Stimulated activated CD4-positive, alpha-beta T cell treated with anti-CD3 and anti-CD28 coated beads, Interleukin-2, amount 100 ng/mL, for 4 hours (primary cell): ENCODE measurements around the gene MYEOV.

Source experiments
- DNase-seq: peaks from one replicate; pipeline ENCODE4 v3.0.0-alpha.2; 2020; ENCODE audit warnings: low read depth

The MYEOV gene

DNA sequence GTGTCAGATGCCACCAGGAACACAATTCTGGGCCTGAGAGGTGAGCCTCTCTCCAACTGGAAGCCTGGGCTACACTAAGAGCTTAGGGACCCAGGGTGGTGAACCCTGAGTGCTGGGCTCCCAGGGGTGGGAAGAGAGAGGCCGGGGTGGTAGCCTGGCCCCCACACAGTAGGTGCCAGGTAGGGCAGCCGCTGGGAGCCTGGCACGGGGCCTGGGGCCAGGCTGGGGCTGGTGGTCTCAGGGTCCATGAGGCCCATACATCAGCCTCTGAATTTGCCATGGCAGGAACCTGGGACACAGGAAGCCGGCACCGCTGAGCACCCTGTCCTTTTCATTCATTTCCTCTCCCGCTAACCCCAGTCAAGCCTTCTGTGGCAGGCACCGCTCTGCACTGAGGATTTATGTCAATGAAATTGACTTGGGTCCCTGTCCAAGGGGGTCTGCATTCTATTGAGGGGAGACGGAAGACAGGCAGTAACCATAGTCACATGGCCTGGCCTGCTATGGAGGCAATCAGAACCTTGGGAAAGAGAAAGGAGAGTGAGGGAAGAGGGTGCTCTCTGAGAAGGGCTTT is 8.6 kb downstream of the MYEOV start:
- no peak for DNase-seq

GRCh38 chr11:69303427-69303826 is 9.5 kb downstream of the MYEOV start:
- DNase-seq: no peak

DNA sequence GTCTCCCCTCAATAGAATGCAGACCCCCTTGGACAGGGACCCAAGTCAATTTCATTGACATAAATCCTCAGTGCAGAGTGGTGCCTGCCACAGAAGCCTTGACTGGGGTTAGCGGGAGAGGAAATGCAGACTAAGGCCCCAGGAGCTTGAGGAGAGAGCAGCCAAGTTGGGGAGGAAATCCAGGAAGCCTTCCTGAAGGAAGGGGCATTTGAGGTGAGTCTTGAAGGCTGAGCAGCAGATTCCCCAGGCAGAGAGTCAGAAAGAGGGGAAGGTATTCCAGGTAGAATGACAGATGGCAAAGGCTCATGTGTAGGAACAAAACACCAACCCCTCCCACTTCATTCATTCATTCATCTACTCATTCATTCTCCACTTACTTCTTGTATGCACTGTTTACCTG is 10.3 kb downstream of the MYEOV start:
- DNase-seq: no peak

GRCh38 chr11:69304686-69305085 is 10.7 kb downstream of the MYEOV start:
- DNase-seq: no peak

- DNase-seq: no peak
These were observed 12.1 kb downstream of the MYEOV start for GRCh38 chr11:69305885-69306540.

GRCh38 chr11:69306821-69307220 is 12.9 kb downstream of the MYEOV start:
- no peak for DNase-seq

DNA sequence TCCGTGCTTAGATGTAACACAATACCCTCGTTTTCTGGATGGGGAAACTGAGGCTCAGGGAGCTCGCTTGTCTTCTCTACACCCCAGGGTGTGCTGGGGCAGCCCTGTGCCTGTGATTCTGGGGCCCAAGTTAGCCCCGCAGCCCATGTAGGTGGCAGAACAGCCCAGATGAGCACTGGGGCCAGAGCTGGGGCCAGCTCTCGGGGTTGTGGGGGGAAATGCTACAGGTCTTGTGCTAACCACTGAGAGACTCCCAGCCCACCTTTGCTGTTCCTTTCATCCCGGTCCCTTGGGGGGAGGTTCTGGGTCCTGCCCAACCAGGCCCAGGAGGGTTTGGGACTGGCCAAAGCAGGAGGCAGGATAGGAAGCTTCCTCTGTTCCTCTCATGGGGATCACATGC is 13.5 kb downstream of the MYEOV start:
- no peak for DNase-seq

DNA sequence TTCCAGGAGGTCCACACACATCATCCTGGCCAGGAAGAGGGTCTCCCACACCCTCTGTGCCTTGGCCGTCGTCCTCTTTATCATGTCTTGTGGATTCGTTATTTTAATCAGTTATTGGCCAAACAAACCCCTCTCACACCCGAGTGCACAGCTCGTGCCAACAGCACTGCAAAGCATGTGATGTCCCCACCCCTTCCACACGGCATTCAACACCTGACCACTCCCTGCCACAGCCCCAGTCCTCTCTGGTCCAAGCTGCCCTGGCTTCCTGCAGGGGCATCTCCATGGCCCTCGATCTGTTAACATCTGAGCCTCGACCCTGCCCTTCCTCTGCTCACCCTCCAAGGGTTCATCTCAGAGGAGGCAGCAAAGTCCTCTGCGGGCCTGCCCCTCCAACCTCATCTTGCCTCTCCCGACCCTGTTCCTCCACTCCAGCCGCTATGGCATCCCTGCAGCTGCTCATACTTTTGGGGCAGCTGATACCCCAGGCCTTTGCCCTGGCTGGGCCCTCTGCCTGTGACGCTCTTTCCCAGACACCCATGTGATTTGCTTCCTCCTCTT is 14.0 kb downstream of the MYEOV start:
- DNase-seq: no peak

- no peak for DNase-seq
These were observed 14.5 kb downstream of the MYEOV start for GRCh38 chr11:69308491-69308911.

DNA sequence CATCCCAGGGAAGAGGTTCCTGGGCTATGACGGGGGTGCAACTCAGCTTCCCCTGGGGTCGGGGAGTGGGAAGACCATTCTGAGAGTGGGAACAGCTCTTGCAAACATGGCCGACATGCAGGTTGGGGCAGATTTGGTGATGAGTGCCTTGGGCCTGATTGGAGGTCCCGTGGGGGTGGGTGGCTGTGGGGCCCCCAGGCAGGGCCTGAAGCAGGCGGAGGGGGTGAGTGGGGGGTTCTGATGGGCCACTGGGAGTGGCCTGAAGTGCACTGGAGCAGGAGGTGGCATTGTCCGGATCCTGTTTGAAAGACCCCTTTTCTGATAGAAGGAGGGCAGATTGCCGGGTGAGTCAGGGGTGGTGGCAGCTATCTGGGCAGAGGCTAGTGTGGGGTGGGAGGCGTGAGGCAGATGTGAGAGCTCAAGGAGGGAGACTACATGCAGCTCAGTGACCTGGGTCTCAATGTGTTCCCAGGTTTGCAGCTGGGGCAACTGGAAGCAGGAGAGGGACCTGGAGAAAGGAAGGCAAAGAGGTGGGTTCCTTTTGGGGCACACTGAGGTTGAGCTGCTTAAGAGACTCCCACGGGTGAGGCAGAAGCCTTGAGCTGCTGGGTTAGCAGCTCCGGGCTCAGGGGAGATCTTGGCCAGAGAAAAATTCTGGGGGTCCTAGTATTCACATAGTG is 15.1 kb downstream of the MYEOV start:
- DNase-seq: no peak

GRCh38 chr11:69309631-69310280 is 15.8 kb downstream of the MYEOV start:
- no peak for DNase-seq

DNA sequence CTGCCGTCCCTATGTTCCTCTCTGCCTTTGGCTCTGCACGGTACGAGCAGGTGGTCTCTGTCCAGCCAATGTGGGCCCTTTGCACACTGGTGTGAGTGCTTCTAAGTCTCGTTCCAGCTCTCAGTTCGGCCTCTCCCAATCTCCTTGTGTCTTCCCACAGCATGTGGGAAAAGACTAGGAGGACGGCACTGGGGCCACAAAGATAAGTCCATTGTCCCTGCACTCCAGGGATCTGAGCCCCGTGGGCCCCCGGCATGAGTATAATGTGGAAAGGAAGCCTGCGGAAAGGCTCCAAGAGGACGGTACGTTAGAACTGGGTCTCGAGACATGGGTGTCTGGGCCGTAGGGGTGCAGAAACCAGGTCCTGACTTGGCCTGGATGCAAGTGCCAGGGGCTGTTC is 16.4 kb downstream of the MYEOV start:
- DNase-seq: no peak

DNA sequence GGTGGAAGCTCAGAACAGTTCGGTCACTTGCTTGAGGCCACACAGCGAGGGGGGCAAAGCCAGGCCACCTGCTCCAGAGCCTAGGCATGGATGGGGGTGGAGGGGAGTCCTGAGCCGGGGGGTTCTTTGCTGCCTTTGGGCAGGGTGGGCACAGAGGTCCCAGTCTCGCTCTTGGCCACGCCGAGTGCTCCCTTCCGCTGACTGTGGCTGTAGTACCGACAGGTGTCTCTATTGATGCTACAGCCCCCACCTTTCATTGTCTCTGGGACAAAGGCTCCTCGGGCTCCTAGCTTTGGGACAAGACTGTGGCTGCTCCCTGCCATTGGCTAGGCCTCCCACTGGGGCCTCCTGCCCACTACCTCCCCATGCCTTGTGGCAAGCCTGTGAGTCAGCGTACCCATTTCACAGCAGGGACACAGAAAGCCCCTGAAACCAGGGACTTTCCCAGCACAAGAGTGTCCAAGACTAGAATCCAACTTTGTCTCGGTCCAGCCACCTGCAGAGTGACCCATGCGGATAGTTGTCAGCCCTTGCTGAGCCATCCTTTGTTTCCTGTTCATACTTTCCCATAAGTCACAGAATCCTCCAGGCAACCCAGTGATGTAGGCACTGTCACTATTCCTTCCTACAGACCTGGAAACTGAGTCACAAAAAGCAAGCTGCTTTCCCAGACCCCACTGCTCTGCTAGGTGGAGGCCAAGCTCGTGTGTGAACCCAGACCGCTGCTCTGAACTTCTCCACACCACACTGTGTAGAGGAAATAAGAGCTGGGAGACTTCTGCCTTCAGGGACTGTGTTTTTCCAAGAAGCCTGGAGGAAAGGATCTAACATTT is 17.2 kb downstream of the MYEOV start:
- DNase-seq: no peak

- DNase-seq: no peak
These were observed 17.9 kb downstream of the MYEOV start for GRCh38 chr11:69311767-69312385.

DNA sequence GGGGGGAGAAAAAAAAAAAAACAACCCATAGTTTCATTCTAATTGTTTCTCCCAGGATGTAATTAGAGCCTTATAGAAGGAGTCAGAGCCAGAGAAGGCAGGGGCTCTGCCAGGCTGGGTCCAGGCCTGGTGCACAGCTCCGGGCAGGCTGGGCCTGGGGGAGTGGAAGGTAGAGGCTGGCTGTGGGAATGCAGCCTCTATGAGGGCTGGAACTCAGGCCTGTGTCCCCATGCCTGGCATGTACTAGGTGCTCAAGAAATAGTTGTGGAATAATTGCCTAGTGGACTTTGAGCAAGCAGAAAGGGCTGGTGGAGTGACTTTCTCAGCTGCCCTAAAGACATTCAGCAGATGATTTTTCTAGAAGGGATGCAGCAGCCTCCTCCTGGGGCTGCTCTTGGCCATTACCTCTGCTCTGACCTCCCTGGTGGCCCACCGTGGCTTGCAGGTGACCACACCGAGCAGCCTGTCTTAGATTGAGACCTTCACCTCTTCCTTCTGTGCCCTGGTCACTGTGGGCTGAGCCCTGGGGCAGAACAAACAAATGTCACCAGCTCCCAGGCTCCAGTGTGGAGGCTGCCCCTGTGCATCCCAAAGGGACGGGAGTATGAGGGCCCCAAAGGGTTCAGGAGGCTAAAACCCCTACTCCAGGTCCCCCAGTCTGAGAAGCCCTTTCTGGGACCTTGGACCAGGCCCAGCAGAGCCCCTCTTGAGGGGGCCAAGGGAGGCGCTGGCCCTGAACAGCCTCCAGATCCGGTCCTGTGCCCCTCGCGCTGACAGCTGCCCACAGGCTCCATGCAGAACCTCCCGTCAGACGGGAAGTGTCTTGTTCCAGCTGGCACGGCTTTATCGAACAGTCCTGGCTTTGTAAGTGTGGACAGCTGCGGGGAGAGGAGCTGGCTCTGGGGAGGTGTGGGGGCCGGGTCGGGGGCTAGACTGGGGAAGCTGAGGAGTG is 18.8 kb downstream of the MYEOV start:
- DNase-seq: no peak

DNA sequence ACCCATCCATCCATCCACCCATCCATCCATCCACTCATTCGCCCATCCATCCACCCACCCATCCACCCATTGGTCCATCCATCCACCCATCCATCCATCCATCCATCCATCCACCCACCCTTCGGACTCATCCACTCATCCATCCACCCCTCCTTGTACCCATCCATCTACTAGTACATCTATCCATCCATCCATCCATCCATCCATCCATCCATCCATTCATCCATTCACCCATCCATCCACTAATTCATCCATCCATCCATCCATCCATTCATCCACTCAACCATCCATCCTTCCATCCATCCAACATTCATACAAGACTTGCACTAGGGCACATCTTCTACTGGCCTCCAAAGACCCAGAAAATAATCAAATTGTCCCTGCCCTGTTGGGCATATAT is 20.0 kb downstream of the MYEOV start:
- DNase-seq: no peak

DNA sequence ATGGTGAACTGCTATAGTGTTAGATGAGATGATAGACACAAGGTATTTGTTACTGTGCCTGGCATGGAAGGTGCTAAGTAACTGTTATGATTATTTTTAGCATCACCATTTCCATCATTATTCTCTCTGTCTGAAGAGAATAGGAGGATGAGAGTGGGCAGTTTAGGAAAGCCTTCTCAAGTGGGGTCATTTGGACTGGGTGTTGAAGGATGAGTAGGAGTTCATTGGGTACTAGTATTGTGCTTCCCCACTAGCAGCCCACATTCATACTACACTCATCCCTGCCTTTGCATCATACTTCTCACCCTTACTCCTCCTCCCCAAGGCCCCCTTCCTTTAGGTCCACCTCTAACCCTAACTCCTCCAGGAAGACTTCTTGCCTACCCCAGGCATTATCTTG is 20.6 kb downstream of the MYEOV start:
- DNase-seq: no peak

- DNase-seq: no peak
These were observed 23.0 kb downstream of the MYEOV start for GRCh38 chr11:69316956-69317355.

- no peak for DNase-seq
These were observed 23.6 kb downstream of the MYEOV start for GRCh38 chr11:69317401-69318092.

DNA sequence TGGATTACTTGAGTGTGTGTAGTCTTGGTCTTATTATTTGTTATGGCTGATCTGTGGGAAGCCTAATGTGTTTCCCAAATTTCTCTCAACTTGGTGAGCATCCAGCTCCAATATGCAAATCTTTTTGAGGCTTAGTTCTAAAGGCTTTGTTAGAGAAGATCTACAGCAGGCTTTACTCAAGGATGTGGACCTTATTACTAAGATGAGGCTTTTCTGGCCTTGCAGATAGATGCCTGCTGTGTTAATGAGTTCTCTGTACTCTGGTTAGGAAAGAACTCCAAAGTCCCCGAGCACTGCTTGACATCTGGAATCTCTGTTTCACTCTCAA is 24.1 kb downstream of the MYEOV start:
- no peak for DNase-seq
